Ovary (tissue), 9 donors: ENCODE results near the gene CYP4F11. TPM values are rescaled to one million over a fixed set of nuclear protein-coding genes. Genes with fewer than 3 reads are reported as not detected.
"Not testable (repeated sequence)": the region's sequence is repeated elsewhere in the genome, so short reads cannot be mapped to it uniquely, and the experiment has no call there.

Experiments used
- DNase-seq, 5 donors: peaks; one replicate each; pipeline ENCODE4 v3.0.0-alpha.2; 2019 to 2020
- H3K27ac ChIP-seq, 2 donors: fragments of 200-600 bp; one replicate each; pipeline versions ENCODE4 v1.5.1 to v1.8.0; 2019 to 2022
- H3K27me3 ChIP-seq: fragments of 200-600 bp; one replicate; pipeline ENCODE4 v1.8.0; 2022
- H3K36me3 ChIP-seq: fragments of 200-600 bp; sonication (generic); one replicate; pipeline ENCODE4 v1.5.1; 2019
- H3K4me1 ChIP-seq: one replicate; pipeline ENCODE4 v1.8.1; 2013; ENCODE audit warnings: mild to moderate bottlenecking, moderate library complexity; ENCODE audit not compliant: insufficient read depth
- H3K4me3 ChIP-seq: fragments of 200-600 bp; sonication (generic); one replicate; pipeline ENCODE4 v1.5.1; 2017
- H3K9me3 ChIP-seq, 2 donors: fragments of 200-600 bp in 1 of 2; sonication (generic) in 1 of 2; one replicate each; pipeline versions ENCODE4 v1.5.1 to v1.8.1; 2013 to 2019; ENCODE audit warnings: mild to moderate bottlenecking in 1 of 2, moderate library complexity in 1 of 2
- CTCF ChIP-seq, 3 donors: fragments of 450-650 bp in 2 of 3; fragments of 200-600 bp in 1 of 3; IDR thresholded peaks; one replicate each; pipeline versions ENCODE4 v1.5.1 to v1.8.0; 2016 to 2022; ENCODE audit warnings: antibody characterized with exemption in 3 of 3, mild to moderate bottlenecking in 1 of 3
- EP300 ChIP-seq: sonication (generic); formaldehyde crosslinking; IDR thresholded peaks from one replicate; pipeline ENCODE4 v1.6.1; 2017; ENCODE audit warnings: antibody characterized with exemption
- POLR2A ChIP-seq: fragments of 450-650 bp; IDR thresholded peaks from one replicate; pipeline ENCODE4 v1.6.1; 2017; ENCODE audit warnings: antibody characterized with exemption, mild to moderate bottlenecking, moderate library complexity
- WGBS, 3 donors: extraction: QIAGEN DNeasy Blood & Tissue Kit in 1 of 3; methylation state at CpG; one replicate each; pipeline versions ENCODE4 v1.1.5 to v1.1.7; 2013 to 2017; 5-methylcytosine and 5-hydroxymethylcytosine counted together
- intact Hi-C, 4 donors: fragments of 100-400 bp; cut with DNase I; formaldehyde crosslinking; loops; one replicate each; pipeline versions ENCODE4 v1.11.0 to v1.15.1; 2022 to 2023
- polyA plus RNA-seq, 2 donors: library from polyadenylated mRNA; stranded (reverse); fragments of 200-250 nt in 1 of 2; fragments of 350-450 nt in 1 of 2; fragmentation: Illumina TruSeq in 1 of 2; extraction: RNeasy Lipid Tissue Mini Kit (QIAGEN cat#74804) in 1 of 2; gene quantifications; one replicate each; pipeline ENCODE4 v1.2.3, GENCODE V29; 2013 to 2014
- total RNA-seq, 7 donors: library from RNA; depleted of rRNA in 2 of 7; stranded (reverse); fragments of >200 nt in 2 of 7; fragmentation: NEBNext Ultra II Directional in 3 of 7; extraction: Animal tissue kit (Norgen Biotek cat#: 25700) in 3 of 7; gene quantifications; one replicate each; pipeline versions ENCODE4 v1.1.0 to v1.2.4, GENCODE V29; 2016 to 2023
- donor health status: DM: no; HTN: no; CAD: no; lungs with moderate emphysema.
- donor health status: DM: no; HTN: no; CAD: no.
- donor health status: Bipolar disorder and iron deficiency.
- donor health status: DM: yes; HTN: yes; CAD: no.
- donor health status: DM: no; HTN: no; CAD: no.
- donor health status: DM: yes; HTN: yes; CAD: no.

Gene CYP4F11
- total and polyA plus RNA-seq, 9 donors = 0.13 to 1.3 (median 0.26) TPM; not detected in 1

GRCh38 chr19:15913830-15914229, 20.5 kb downstream of the CYP4F11 start:
- intact Hi-C loops = no loop called here
- no peaks in the 10 kb centered on the region for H3K9me3 ChIP-seq
- H3K36me3 ChIP-seq = no peaks in the 10 kb centered on the region
- TF ChIP-seq EP300 = no peak
- TF ChIP-seq POLR2A = no peak
- TF ChIP-seq CTCF (IDR thresholded peaks at IDR 0.05) = no peak
- no peaks in the 10 kb centered on the region for H3K4me1 ChIP-seq
- H3K27me3 ChIP-seq = no peaks in the 10 kb centered on the region
- 86 to 89% (median 88%) methylated on average over 8 of the region's 8 CpGs for WGBS, 3 donors
- DNase-seq = no peak
- no peak overlapping the region for H3K27ac ChIP-seq
- no peak overlapping the region for H3K4me3 ChIP-seq

DNA sequence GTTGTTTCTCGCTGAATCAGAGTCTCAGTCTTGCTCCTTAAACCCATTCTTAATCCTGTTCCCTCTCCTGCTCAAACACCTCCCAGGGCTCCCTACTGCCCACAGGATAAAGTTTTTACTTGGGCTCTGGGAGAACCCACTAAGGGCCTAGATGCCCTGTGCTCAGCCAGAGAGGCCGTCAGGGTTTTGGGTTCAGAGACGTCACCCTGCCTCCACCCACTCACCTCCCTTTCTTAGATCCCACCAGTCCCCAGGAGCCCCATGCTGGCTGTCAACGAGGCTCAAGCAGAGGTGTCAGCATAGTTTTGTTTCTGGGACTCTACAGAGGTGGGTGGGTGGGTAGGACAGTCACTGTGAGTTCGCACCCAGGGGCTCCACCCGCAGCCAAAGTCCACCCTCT, 20.9 kb downstream of the CYP4F11 start:
- Histone ChIP-seq H3K4me3 (no peak overlapping the region), H3K36me3 (no peaks in the 10 kb centered on the region), H3K9me3 (no peaks in the 10 kb centered on the region), H3K4me1 (no peaks in the 10 kb centered on the region), H3K27ac (no peak overlapping the region), H3K27me3 (no peaks in the 10 kb centered on the region)
- TF ChIP-seq POLR2A (no peak), EP300 (no peak), CTCF (IDR thresholded peaks at IDR 0.05) (no peak)
- 60 to 64% (median 62%) methylated on average over 6 of the region's 6 CpGs for WGBS, 3 donors
- DNase-seq = no peak
- intact Hi-C loops = no loop called here

- Histone ChIP-seq H3K9me3 (no peaks in the 10 kb centered on the region), H3K27ac (no peak overlapping the region), H3K36me3 (no peaks in the 10 kb centered on the region), H3K4me3 (no peak overlapping the region), H3K4me1 (no peaks in the 10 kb centered on the region), H3K27me3 (no peaks in the 10 kb centered on the region)
- WGBS, 3 donors = 2% methylated on average over 44 of the region's 44 CpGs
- DNase-seq = no peak
- intact Hi-C loops = no loop called here
- TF ChIP-seq CTCF (IDR thresholded peaks at IDR 0.05) (no peak), POLR2A (no peak), EP300 (no peak)
These were observed 22.6 kb downstream of the CYP4F11 start for GRCh38 chr19:15911599-15912235.

DNA sequence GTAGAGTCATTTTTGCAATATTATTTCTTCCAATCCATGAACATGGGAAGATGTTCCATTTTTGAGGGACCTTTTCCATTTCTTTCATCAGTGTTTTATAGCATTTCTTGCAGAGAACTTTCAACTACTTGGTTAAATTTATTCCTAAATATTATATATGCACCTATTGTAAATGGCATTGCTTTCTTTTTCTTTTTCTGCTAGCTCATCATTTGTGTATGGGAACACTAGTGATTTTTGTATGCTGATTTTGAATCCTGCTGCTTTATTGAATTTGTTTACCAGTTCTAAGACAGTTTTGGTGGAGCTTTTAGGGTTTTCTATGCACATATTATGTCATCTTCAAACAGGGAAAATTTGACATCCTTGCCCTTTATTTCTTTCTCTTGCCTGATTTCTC, 29.3 kb downstream of the CYP4F11 start:
- intact Hi-C loops = no loop called here
- Histone ChIP-seq H3K4me1 (no peaks in the 10 kb centered on the region), H3K36me3 (no peaks in the 10 kb centered on the region), H3K27ac (no peak overlapping the region), H3K9me3 (no peaks in the 10 kb centered on the region), H3K4me3 (no peak overlapping the region), H3K27me3 (no peaks in the 10 kb centered on the region)
- DNase-seq = no peak
- no peak for TF ChIP-seq POLR2A
- no peak for TF ChIP-seq EP300
- TF ChIP-seq CTCF (IDR thresholded peaks at IDR 0.05) = no peak

GRCh38 chr19:15902898-15903297, 31.4 kb downstream of the CYP4F11 start:
- intact Hi-C loops, H3K9me3 ChIP-seq, H3K4me3 ChIP-seq, H3K27me3 ChIP-seq, H3K36me3 ChIP-seq, DNase-seq, H3K27ac ChIP-seq, H3K4me1 ChIP-seq: not testable (repeated sequence)
- 88 to 91% (median 91%) methylated on average over 24 to 29 of the region's 29 CpGs for WGBS, 3 donors
